ENCODE results near the gene USE1.
"Not testable (repeated sequence)": the region's sequence is repeated elsewhere in the genome, so short reads cannot be mapped to it uniquely, and the experiment has no call there.

USE1 gene

GRCh38 chr19:17183271-17183761, 31.8 kb upstream of the USE1 start:
- Histone ChIP-seq H3K9ac (peak overlapping the region; percentile 63 to 82 (median 77)), H3K27ac (peak overlapping the region; percentile 72 to 90 (median 83); a peak in 21 of 22 replicates), H3K4me3 (peak overlapping the region; percentile 31 to 58 (median 44); a peak in 19 of 20 replicates), H4K20me1 (peaks cover 0 to 3% (median 0%) of the 10 kb centered on the region in 11 experiments; a peak in 2 of 22 replicates), H3K4me2 (peak overlapping the region; percentile 85 to 99 (median 96)), H3K4me1 (peaks cover 39 to 50% (median 47%) of the 10 kb centered on the region in 10 experiments), H3K36me3 (peaks cover 57 to 84% (median 70%) of the 10 kb centered on the region in 11 experiments), H3K9me3 (replicated peaks in 1 of 11) (no peaks in the 10 kb centered on the region), H3K27me3 (no peaks in the 10 kb centered on the region)
- no peak for TF ChIP-seq Cebpa-rat (IDR thresholded peaks at IDR 0.05)

- H3K4me3 ChIP-seq = peak overlapping the region; percentile 31 to 58 (median 44)
- peaks cover 0 to 3% (median 0%) of the 10 kb centered on the region in 11 experiments; a peak in 3 of 22 replicates for H4K20me1 ChIP-seq
- H3K27me3 ChIP-seq = no peaks in the 10 kb centered on the region
- peaks cover 57 to 84% (median 70%) of the 10 kb centered on the region in 11 experiments for H3K36me3 ChIP-seq
- H3K9me3 ChIP-seq (replicated peaks in 1 of 11) = no peaks in the 10 kb centered on the region
- peak overlapping the region; percentile 72 to 90 (median 83); a peak in 21 of 22 replicates for H3K27ac ChIP-seq
- H3K9ac ChIP-seq = peak overlapping the region; percentile 63 to 82 (median 77); a peak in 21 of 22 replicates
- peaks cover 39 to 49% (median 46%) of the 10 kb centered on the region in 10 experiments for H3K4me1 ChIP-seq
- TF ChIP-seq Cebpa-rat (IDR thresholded peaks at IDR 0.05) = peak in 3 of 11 experiments; percentile 18 to 86 (median 40); a peak in 2 of 22 replicates
- H3K4me2 ChIP-seq = peak overlapping the region; percentile 85 to 99 (median 96)
These were observed 31.3 kb upstream of the USE1 start for GRCh38 chr19:17183858-17184321.

GRCh38 chr19:17184371-17184841, 30.8 kb upstream of the USE1 start:
- peaks cover 60 to 84% (median 70%) of the 10 kb centered on the region in 11 experiments for H3K36me3 ChIP-seq
- peak overlapping the region; percentile 31 to 58 (median 44); a peak in 19 of 20 replicates for H3K4me3 ChIP-seq
- H3K27me3 ChIP-seq = no peaks in the 10 kb centered on the region
- peaks cover 0 to 7% (median 0%) of the 10 kb centered on the region in 11 experiments; a peak in 3 of 22 replicates for H4K20me1 ChIP-seq
- TF ChIP-seq Cebpa-rat (IDR thresholded peaks at IDR 0.05) = 0 out of 22 replicates have a peak, but pooled peaks of 1 of the 11 experiments have one; percentile 7
- H3K4me2 ChIP-seq = peak overlapping the region; percentile 85 to 99 (median 96)
- peak overlapping the region; percentile 72 to 90 (median 83); a peak in 21 of 22 replicates for H3K27ac ChIP-seq
- peaks cover 39 to 49% (median 45%) of the 10 kb centered on the region in 10 experiments for H3K4me1 ChIP-seq
- no peaks in the 10 kb centered on the region for H3K9me3 ChIP-seq (replicated peaks in 1 of 11)
- H3K9ac ChIP-seq = peak overlapping the region; percentile 63 to 82 (median 77); a peak in 21 of 22 replicates

GRCh38 chr19:17185590-17185989, 29.6 kb upstream of the USE1 start:
- Histone ChIP-seq H3K9ac (peak overlapping the region in 3 of 11 experiments; percentile 37 to 47 (median 38); a peak in 4 of 22 replicates), H3K27ac (peak overlapping the region in 5 of 11 experiments; percentile 5 to 88 (median 41); a peak in 10 of 22 replicates), H3K4me3 (no peak overlapping the region), H4K20me1 (peaks cover 0 to 7% (median 0%) of the 10 kb centered on the region in 11 experiments; a peak in 3 of 22 replicates), H3K4me1 (peaks cover 39 to 49% (median 45%) of the 10 kb centered on the region in 10 experiments), H3K27me3 (no peaks in the 10 kb centered on the region), H3K9me3 (replicated peaks in 1 of 11) (no peaks in the 10 kb centered on the region), H3K36me3 (peaks cover 64 to 84% (median 73%) of the 10 kb centered on the region in 11 experiments), H3K4me2 (peak overlapping the region in 7 of 11 experiments; percentile 1 to 97 (median 38); a peak in 9 of 22 replicates)
- no peak for TF ChIP-seq Cebpa-rat (IDR thresholded peaks at IDR 0.05)

- H3K27me3 ChIP-seq; H3K9me3 ChIP-seq (replicated peaks in 1 of 11); H3K4me3 ChIP-seq: not testable (repeated sequence)
- peaks cover 0 to 47% (median 0%) of the 10 kb centered on the region in 11 experiments; a peak in 7 of 22 replicates for H4K20me1 ChIP-seq
- peaks cover 90 to 98% (median 96%) of the 10 kb centered on the region in 11 experiments for H3K36me3 ChIP-seq
- H3K9ac ChIP-seq = 0 out of 22 replicates have a peak overlapping the region, but pooled peaks of 1 of the 11 experiments have one; percentile 15
- H3K4me1 ChIP-seq = peaks cover 0 to 14% (median 3%) of the 10 kb centered on the region in 10 experiments; a peak in 9 of 20 replicates
- peak overlapping the region in 5 of 11 experiments; percentile 18 to 31 (median 26); a peak in 5 of 22 replicates for H3K4me2 ChIP-seq
- H3K27ac ChIP-seq = 0 out of 22 replicates have a peak overlapping the region, but pooled peaks of 1 of the 11 experiments have one; percentile 15
These were observed 23.4 kb upstream of the USE1 start for GRCh38 chr19:17191736-17192135.

- no peaks in the 10 kb centered on the region for H3K9me3 ChIP-seq (replicated peaks in 1 of 11)
- peaks cover 0 to 56% (median 0%) of the 10 kb centered on the region in 11 experiments; a peak in 7 of 22 replicates for H4K20me1 ChIP-seq
- H3K27ac ChIP-seq = no peak overlapping the region
- peaks cover 0 to 20% (median 8%) of the 10 kb centered on the region in 10 experiments; a peak in 13 of 20 replicates for H3K4me1 ChIP-seq
- H3K27me3 ChIP-seq = no peaks in the 10 kb centered on the region
- no peak overlapping the region for H3K9ac ChIP-seq
- TF ChIP-seq Cebpa-rat (IDR thresholded peaks at IDR 0.05) = no peak
- no peak overlapping the region for H3K4me2 ChIP-seq
- peaks cover 86 to 98% (median 93%) of the 10 kb centered on the region in 11 experiments for H3K36me3 ChIP-seq
- H3K4me3 ChIP-seq = no peak overlapping the region
These were observed 22.4 kb upstream of the USE1 start for GRCh38 chr19:17192751-17193150.

- H3K4me2 ChIP-seq = no peak overlapping the region
- TF ChIP-seq Cebpa-rat (IDR thresholded peaks at IDR 0.05) = no peak
- H4K20me1 ChIP-seq = peaks cover 0 to 68% (median 0%) of the 10 kb centered on the region in 11 experiments; a peak in 8 of 22 replicates
- H3K4me3 ChIP-seq = no peak overlapping the region
- peaks cover 0 to 26% (median 12%) of the 10 kb centered on the region in 10 experiments; a peak in 13 of 20 replicates for H3K4me1 ChIP-seq
- no peak overlapping the region for H3K27ac ChIP-seq
- H3K36me3 ChIP-seq = peaks cover 86 to 98% (median 93%) of the 10 kb centered on the region in 11 experiments
- no peaks in the 10 kb centered on the region for H3K27me3 ChIP-seq
- H3K9me3 ChIP-seq (replicated peaks in 1 of 11) = no peaks in the 10 kb centered on the region
- H3K9ac ChIP-seq = no peak overlapping the region
These were observed 20.5 kb upstream of the USE1 start for GRCh38 chr19:17194608-17195007.

- Histone ChIP-seq H4K20me1 (peaks cover 0 to 68% (median 0%) of the 10 kb centered on the region in 11 experiments; a peak in 8 of 22 replicates), H3K27me3 (no peaks in the 10 kb centered on the region), H3K9me3 (replicated peaks in 1 of 11) (no peaks in the 10 kb centered on the region), H3K4me1 (peaks cover 0 to 31% (median 12%) of the 10 kb centered on the region in 10 experiments; a peak in 13 of 20 replicates), H3K27ac (no peak overlapping the region), H3K4me3 (no peak overlapping the region), H3K4me2 (no peak overlapping the region), H3K36me3 (peaks cover 86 to 98% (median 94%) of the 10 kb centered on the region in 11 experiments), H3K9ac (no peak overlapping the region)
- no peak for TF ChIP-seq Cebpa-rat (IDR thresholded peaks at IDR 0.05)
These were observed 20.1 kb upstream of the USE1 start for GRCh38 chr19:17195106-17195505.

- TF ChIP-seq Cebpa-rat (IDR thresholded peaks at IDR 0.05) = no peak
- H4K20me1 ChIP-seq = peaks cover 0 to 78% (median 0%) of the 10 kb centered on the region in 11 experiments; a peak in 9 of 22 replicates
- peaks cover 86 to 98% (median 94%) of the 10 kb centered on the region in 11 experiments for H3K36me3 ChIP-seq
These were observed 18.5 kb upstream of the USE1 start for GRCh38 chr19:17196610-17197009.

More at GRCh38 chr19:17196610-17197009, 18.5 kb upstream of the USE1 start:
- no peaks in the 10 kb centered on the region for H3K27me3 ChIP-seq
- no peaks in the 10 kb centered on the region for H3K9me3 ChIP-seq (replicated peaks in 1 of 11)
- no peak overlapping the region for H3K9ac ChIP-seq
- no peak overlapping the region for H3K27ac ChIP-seq
- peaks cover 0 to 24% (median 10%) of the 10 kb centered on the region in 10 experiments; a peak in 13 of 20 replicates for H3K4me1 ChIP-seq
- H3K4me3 ChIP-seq = no peak overlapping the region
- no peak overlapping the region for H3K4me2 ChIP-seq
